GM12872 (cell line): ENCODE data around the gene TMCC3.

ENCODE experiments used
- TF ChIP-seq, protein P1 (sequence below): IDR thresholded peaks from 3 replicates; pipeline ENCODE4 v1.5.1; 2011; ENCODE audit warnings: low read depth, mild to moderate bottlenecking, low read length, moderate library complexity; ENCODE audit not compliant: insufficient read depth

TMCC3 gene

DNA sequence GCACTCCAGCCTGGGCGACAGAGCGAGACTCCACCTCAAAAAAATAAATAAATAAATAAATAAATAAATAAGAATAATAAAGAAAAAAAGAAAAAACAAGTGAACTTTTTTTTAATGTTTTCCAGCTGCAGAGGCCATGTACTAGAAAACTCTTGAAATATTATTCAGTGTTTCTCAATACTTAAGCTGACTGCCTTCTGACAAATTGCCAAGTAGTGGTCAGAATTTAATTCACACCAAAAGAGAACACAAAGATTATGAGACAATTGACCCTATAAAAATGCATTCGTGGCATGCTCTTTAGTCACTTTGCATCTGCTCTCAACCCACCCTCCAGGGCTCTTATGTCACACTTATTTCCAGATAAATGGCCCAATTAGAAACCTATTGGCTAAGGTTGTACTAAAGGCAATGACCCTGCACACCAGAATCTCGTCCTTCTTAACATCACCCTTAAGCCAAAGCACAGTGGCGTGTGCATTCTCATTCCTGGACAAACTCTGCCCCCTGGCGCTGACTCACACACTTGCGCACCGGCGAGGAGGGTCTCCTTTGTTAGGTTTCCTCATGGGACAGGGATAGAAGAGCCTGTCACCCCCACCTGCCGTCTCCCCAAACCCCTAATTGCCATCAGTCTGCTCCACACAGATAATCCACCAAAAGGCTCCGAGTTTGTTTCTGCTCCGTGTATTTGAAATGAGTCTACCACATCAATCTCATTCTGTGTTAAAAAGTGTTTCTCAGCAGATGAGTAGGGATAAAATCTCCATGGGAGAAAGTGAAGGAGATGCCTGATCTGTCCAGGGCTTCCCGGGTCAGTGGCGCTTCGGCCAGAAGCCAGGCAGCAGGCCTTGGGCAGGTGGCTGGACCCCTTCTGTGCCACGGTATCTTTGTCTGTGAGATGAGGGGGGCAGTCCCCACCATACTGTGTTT is 117.6 kb downstream of the TMCC3 start:
- TF ChIP-seq, protein P1, sequence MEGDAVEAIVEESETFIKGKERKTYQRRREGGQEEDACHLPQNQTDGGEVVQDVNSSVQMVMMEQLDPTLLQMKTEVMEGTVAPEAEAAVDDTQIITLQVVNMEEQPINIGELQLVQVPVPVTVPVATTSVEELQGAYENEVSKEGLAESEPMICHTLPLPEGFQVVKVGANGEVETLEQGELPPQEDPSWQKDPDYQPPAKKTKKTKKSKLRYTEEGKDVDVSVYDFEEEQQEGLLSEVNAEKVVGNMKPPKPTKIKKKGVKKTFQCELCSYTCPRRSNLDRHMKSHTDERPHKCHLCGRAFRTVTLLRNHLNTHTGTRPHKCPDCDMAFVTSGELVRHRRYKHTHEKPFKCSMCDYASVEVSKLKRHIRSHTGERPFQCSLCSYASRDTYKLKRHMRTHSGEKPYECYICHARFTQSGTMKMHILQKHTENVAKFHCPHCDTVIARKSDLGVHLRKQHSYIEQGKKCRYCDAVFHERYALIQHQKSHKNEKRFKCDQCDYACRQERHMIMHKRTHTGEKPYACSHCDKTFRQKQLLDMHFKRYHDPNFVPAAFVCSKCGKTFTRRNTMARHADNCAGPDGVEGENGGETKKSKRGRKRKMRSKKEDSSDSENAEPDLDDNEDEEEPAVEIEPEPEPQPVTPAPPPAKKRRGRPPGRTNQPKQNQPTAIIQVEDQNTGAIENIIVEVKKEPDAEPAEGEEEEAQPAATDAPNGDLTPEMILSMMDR: peak; percentile 85

- TF ChIP-seq, protein P1: no peak
These were observed 119.1 kb downstream of the TMCC3 start for GRCh38 chr12:94531196-94531720.

GRCh38 chr12:94525951-94526350 is 124.4 kb downstream of the TMCC3 start:
- TF ChIP-seq, protein P1: no peak
